Posterior cingulate gyrus (tissue), 11 donors: Measurements from ENCODE around the gene ERH.
"Not testable (repeated sequence)": the region's sequence is repeated elsewhere in the genome, so short reads cannot be mapped to it uniquely, and the experiment has no call there.

Experiments used
- DNase-seq, 10 donors: peaks; one replicate each; pipeline versions ENCODE4 v3.0.0 to v3.0.0-alpha.2; 2020 to 2021; ENCODE audit warnings: mixed read lengths in 3 of 10
- intact Hi-C: fragments of 100-400 bp; cut with DNase I; formaldehyde crosslinking; loops from one replicate; pipeline ENCODE4 v1.15.1; 2023

The ERH gene

DNA sequence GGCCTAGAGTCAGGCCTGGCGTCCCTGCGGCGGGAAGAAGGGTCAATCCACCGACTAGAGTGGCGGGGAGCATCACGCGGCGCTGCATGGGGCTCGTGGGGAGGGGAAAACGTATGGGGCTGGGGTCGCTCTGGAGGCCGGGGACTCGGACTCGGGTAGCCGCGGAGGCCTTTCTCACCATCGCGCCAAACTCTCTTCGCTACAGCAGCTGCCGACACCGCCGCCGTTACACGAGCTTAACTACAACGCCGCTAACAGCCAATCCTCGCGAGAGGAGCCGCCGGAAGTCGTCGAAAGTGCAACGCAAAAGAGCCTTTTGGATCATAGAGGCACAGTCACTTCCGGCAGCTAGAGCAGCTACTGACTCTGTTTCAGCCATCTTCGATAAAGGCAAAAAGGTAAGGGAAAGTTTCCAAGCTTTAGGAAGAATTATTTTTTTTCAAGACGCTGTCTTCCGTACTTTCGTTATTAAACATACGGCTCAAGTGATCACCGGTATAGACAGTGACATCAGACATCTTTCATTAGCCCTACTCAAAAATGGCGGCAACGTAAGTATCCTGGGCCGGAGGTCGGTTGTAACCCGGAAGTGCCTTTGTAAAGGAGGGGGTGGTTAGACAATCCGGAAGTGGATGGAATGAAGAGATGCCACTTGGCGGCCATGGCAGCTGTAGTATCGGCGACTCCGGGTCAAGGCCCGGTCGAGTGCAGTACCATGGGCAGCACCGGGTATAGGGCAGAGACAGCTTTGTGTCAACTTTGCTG lies at the start of gene ERH, which contains the start of gene SLC39A9:
TSS of gene ERH (minus strand) at position 247 of the 765 bp plus-strand sequence. CDS start at position 181, 66 bp downstream.
TSS of gene SLC39A9 (plus strand) at position 640 of the 765 bp plus-strand sequence. CDS start 678 bp downstream, outside the sequence.
- DNase-seq: peak; percentile 92 to 99 (median 97)
- intact Hi-C loops: loop anchor here (5.0 kb wide), 2 partner anchors 206 to 369 kb away; partner anchors contain the start of genes EXD2 and SRSF5

GRCh38 chr14:69443296-69443805 lies 45.3 kb upstream of the ERH start:
- intact Hi-C loops: no loop called here
- no peak for DNase-seq

GRCh38 chr14:69441948-69442347 lies 43.8 kb upstream of the ERH start:
- intact Hi-C loops: no loop called here
- no peak for DNase-seq

GRCh38 chr14:69439521-69440270 lies 41.6 kb upstream of the ERH start:
- intact Hi-C loops: no loop called here
- DNase-seq: no peak

DNA sequence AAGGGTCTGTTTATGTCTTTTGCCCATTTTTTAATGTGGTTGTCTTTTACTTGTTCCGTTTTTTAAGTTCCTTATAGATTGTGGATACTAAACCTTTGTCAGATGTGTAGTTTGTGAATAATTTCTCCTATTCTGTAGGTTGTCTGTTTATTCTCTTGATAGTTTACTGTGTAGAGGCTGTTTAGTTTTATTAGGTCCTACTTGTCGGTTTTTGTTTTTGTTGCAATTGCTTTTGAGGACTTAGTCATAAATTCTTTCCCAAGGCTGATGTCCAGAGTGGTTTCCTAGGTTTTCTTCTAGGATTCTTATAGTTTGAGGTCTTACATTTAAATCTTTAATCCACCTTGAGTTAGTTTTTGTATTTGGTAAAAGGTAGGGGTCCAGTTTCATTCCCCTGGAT lies 34.3 kb upstream of the ERH start:
- intact Hi-C loops: no loop called here
- DNase-seq: no peak

DNA sequence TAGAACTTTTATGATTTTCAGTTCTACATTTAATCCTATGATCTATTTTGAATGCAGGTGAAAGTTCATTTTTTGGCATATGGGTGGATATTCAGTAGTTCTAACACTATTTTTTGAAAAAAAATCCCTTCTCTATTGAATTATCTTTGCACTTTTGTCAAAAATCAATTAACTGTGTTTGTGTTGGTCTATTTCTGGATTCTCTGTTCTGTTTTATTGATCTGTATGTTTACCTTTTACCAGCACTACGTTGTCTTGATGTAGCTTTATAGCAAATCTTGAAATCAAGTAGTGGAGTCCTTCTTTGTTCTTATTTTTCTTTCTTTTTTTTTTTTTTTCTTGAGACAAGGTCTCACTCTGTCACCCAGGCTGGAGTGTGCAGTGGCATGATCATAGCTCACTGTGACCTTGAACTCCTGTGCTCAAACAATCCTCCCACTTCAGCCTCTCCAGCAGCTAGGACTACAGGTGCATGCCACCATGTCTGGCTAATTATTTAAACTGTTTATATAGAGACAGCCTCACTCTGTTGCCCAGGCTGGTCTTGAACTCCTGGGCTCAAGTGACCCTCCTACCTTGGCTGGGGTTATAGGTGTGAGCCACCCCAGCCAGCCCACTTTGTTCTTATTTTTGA lies 32.3 kb upstream of the ERH start:
- intact Hi-C loops: no loop called here
- no peak for DNase-seq

DNA sequence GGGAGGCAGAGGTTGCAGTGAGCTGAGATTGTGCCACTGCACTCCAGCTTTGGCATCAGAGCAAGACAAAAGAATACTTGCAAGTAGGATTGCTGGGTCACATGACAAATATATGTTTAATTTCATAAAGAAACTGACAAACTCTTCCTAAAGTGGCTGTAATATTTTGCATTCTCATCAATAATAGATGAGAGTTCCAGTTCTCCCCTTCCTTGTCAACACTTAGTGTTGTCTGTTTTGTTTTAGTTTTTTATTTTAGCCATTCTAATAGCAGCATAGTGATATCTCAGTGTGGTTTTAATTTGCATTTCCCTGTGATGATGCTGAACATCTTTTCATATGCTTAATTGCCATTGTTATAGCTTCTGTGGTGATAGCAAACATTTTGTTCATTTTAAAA lies 31.5 kb upstream of the ERH start:
- intact Hi-C loops: no loop called here
- DNase-seq: no peak

DNA sequence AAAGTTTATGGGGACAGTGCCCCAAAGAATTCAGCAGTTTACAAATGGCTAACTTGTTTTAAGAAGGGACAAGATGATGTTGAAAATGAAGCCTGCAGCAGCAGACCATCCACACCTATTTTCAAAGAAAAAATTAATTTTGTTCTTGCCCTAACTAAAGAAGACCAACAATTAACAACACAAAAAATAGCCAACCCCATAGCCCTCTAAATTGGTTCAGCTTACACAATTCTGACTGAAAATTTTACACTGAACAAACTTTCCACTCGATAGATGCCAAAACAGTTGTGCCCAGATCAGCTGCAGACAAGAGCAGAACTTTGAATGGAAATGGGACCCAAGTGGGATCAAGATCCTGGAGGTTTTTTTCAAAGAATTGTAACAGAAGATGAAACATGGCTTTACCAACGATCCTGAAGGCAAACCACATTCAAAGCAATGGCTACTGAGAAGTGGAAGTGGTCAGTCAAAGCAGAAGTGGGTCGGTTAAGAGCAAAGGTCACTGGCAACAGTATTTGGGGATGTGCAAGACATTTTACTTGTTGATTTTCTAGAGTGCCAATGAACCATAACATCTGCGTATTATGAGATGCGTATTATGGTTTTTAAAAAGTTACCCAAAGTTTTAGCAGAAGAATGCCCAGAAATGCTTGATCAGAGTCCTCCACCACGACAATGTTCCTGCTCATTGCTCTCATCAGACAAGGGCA lies 30.3 kb upstream of the ERH start:
- no peak for DNase-seq
- intact Hi-C loops: no loop called here

GRCh38 chr14:69427596-69427995 lies 29.5 kb upstream of the ERH start:
- intact Hi-C loops: no loop called here
- DNase-seq: no peak

- DNase-seq: no peak
- intact Hi-C loops: no loop called here
Measured at GRCh38 chr14:69424149-69424923, 26.2 kb upstream of the ERH start.

- intact Hi-C loops: no loop called here
- no peak for DNase-seq
Measured at GRCh38 chr14:69423279-69423678, 25.2 kb upstream of the ERH start.

- DNase-seq, intact Hi-C loops: not testable (repeated sequence)
Measured at GRCh38 chr14:69416087-69416486, 18.0 kb upstream of the ERH start.

- intact Hi-C loops: no loop called here
- DNase-seq: no peak
Measured at GRCh38 chr14:69413483-69413882, 15.4 kb upstream of the ERH start.

DNA sequence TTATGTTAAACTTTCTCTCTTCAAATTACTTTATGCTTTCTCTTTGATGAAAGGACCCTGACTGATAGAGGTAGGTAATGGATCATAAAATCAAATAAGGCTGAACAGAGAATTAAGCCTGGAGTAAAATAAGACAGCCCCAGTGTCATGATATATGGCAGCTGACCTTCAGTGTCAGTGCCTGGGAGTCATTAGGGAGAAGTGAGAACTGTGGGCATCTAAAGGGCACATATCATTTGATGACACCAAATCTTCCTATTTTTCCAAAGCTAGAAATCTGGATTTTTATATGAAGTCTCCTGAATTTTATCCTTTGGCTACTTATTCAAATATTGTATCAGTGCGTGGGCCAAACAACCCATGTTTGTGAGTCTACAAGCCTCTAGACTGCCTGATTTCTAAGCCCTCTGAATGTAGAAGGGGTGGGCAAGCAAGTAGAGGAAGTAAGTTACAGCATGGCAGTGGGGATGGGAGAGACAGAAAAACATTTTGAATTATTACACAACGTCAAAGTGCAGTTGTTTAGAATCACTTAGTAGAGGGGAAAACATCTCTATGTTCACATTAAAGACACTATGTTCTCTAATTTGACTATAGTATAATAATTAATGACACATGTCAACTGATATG lies 10.3 kb upstream of the ERH start:
- intact Hi-C loops: no loop called here
- no peak for DNase-seq

DNA sequence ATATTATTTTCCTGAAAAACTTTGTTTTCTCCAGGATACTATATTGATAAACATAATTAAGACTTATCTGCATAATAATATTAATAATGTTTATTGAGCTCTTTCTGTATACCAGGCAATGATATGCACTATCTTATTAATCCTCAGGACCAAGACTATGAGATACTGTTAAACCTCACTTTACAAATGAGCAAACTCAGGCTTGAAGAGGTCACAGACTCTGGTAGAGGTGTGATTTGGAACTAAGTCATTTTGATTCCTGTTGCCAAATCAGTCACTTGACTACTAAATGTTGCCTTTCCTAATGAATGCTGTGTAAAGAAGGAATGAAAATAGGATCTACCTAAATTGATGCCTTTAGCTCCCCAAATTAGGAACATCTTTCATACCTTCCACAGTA lies 7.7 kb upstream of the ERH start:
- intact Hi-C loops: no loop called here
- no peak for DNase-seq

DNA sequence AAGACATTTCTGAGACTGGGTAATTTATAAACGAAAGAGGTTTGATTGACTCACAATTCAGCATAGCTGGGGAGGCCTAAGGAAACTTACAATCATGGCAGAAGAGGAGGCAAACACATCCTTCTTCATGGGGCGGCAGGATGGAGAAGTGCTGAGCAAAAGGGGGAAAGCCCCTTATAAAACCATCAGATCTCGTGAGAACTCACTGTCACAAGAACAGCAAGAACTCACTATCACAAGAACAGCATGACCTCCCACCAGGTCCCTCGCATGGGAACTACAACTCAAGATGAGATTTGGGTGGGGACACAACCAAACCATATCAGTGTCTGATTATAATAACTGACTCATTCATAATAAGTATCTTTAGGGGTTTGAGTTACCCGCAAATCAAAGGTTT lies 6.8 kb upstream of the ERH start:
- DNase-seq: no peak
- intact Hi-C loops: no loop called here

GRCh38 chr14:69404478-69404877 lies 6.4 kb upstream of the ERH start:
- intact Hi-C loops: no loop called here
- no peak for DNase-seq

- intact Hi-C loops: no loop called here
- DNase-seq: no peak
Measured at GRCh38 chr14:69401841-69402240, 3.7 kb upstream of the ERH start.

- no peak for DNase-seq
- intact Hi-C loops: no loop called here
Measured at GRCh38 chr14:69400154-69400553, 2.1 kb upstream of the ERH start.
